ENCODE results near the gene PML.

PML gene

GRCh38 chr15:73994413-73994883, at the start of gene PML:
TSS of gene PML (plus strand) at chr15:73994716. CDS start at chr15:73994813, 97 bp downstream.
- DNase-seq, result peak; percentile 82

- no peak for DNase-seq
Measured at GRCh38 chr15:73945130-73945508, 49.4 kb upstream of the PML start.

DNA sequence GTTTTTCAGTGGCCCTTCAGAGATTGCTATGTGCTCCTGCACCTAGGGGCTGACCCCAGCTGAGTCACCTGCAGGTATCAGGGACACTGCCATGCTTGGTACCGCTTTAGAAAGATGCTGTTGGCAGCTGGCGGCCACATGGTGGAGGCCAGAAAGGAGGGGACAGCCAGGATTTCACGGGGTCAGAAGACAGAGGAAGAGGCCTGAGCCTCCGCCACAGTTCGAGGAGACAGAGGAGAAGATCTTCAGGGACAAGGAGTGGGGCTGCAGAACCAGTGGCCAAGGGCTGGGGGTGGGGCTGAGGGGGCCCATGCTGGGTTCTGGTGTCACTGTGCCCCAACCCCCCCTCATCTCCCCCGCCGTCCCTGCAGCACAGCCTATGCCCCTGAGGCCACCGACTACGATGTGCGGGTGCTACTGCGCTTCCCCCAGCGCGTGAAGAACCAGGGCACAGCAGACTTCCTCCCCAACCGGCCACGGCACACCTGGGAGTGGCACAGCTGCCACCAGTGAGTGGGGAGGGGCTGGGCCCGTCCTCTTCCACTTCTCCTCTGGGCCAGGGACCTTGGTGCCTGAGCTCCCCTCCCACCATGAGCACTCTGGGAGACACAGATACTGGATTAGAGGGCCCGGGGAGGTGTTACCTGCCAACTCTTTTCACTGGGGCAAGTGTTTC, 48.3 kb upstream of the PML start:
- no peak for DNase-seq

DNA sequence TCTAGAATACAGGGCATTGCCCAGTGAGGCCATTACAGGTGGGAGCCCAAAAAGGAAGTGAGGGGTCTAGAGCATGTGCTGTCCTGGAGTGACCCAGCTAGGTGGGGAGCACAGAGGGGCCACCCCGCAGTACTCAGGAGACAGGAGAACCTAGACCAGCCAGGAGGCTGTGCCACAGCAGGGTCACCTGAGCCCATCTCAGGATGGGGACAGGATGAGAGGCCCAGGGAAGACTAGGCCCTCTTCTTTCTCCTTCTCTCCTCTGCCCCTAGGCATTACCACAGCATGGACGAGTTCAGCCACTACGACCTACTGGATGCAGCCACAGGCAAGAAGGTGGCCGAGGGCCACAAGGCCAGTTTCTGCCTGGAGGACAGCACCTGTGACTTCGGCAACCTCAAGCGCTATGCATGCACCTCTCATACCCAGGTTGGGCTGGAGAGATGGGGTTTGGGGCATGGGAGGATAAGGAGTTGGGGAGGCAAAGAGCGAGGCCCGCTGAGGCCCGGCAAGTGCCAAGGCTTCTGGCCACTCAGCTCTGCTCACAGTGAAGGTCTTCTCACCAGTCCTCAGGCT, 47.6 kb upstream of the PML start:
- DNase-seq, result no peak

DNA sequence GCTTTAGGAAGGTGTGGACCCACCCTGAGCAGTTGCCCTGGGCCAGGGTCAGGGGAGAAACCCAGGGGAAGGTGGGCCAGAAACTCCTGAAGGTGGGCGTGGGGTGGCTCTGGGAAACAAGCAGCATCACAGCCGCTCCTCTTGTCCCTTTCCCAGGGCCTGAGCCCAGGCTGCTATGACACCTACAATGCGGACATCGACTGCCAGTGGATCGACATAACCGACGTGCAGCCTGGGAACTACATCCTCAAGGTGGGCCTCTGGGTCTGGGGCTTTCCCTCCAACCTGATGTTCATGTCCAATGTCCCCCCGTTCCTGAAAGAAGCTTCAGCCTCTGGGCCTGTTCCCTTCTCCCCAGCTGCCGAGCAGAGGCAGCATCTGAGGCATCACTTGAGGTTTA, 46.9 kb upstream of the PML start:
- DNase-seq, result no peak

DNA sequence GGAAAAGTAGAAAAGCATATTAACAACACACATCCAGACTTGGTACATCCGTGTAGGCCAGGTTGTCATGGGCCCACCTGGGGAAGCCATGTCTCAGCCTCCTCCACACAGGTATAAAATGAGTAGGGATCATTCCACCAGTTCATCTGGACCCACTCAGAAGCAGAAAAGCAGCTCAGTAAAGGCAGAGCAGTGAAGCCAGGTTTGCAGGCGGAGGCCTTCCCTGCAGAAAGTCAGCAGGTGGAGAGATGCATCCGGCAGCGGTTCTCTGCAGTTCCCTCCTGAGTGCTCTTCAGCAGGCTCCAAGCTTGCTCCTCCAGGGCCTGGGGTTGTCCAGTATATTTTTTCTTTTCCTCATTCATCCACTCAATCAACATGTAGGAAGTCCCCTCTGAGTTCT, 46.1 kb upstream of the PML start:
- no peak for DNase-seq

GRCh38 chr15:73948982-73949381, 45.5 kb upstream of the PML start:
- no peak for DNase-seq

DNA sequence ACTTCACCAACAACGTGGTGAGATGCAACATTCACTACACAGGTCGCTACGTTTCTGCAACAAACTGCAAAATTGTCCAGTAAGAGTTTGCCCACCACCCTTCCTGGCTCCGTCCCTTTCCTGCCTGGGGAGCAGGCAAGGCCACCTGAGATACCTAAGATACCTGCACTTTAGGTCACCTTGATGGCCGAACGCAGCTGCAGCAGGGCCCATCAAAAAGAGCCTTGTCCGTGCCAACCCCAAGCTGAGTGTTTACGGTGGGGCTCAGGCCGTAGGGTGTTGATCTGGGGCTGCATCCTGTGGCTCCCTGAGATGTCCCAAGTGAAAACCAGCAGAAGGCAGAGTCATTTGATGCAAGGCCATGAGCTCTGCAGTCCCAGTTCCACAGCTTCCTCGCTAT, 45.0 kb upstream of the PML start:
- no peak for DNase-seq

DNA sequence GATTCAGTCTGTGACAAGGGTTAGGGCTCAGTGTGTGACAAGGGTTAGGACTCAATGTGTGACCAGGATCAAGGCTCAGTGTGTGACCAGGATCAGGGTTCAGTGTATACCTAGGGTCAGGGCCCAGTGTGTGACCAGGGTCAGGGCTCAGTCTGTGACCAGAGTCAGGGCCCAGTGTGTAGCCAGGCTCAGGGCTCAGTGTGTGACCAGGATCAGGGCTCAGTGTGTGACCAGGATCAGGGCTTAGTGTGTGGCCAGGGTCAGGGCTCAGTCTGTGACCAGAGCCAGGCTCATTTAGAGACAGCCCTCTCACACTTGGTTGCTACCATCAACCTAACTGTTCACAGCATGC, 44.1 kb upstream of the PML start:
- DNase-seq, result no peak

DNA sequence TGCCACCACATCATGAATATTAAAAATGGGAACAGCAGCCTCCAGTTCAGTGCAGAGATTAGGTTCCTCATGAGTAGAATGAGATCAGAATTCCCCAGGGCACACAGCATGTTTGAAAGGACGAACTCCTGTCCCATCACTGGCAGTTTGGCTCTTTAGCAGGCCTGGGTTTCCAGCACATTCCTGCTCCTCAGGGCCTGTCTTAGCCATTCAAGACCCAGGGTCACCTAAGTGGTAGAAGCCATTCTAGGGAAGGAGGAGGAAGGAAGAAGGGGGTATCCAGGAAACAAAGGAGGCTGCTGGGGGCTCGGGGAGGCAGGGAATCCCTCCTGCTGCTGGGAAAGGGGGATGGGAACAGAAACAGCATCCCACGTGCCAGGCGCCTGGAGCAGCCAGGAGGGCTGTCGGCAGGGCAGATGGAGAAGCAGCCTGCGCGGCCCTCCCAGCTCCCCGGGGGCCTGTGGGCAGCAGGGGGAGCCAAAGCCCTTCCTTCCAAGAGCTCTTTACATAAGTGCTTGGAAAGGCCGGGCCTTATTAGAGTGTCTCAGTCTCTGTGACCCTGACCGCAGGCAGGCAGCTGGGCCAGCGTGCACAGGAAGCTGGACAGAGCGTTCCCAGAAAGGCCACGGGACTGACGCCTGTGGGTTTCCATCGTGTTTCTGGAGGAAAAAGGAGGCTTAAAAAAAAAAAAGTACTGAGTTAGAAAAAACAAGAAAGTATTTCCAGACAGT, 43.5 kb upstream of the PML start:
- peak; percentile 57 for DNase-seq

- DNase-seq, result no peak
Measured at GRCh38 chr15:73951601-73952000, 42.9 kb upstream of the PML start.

DNA sequence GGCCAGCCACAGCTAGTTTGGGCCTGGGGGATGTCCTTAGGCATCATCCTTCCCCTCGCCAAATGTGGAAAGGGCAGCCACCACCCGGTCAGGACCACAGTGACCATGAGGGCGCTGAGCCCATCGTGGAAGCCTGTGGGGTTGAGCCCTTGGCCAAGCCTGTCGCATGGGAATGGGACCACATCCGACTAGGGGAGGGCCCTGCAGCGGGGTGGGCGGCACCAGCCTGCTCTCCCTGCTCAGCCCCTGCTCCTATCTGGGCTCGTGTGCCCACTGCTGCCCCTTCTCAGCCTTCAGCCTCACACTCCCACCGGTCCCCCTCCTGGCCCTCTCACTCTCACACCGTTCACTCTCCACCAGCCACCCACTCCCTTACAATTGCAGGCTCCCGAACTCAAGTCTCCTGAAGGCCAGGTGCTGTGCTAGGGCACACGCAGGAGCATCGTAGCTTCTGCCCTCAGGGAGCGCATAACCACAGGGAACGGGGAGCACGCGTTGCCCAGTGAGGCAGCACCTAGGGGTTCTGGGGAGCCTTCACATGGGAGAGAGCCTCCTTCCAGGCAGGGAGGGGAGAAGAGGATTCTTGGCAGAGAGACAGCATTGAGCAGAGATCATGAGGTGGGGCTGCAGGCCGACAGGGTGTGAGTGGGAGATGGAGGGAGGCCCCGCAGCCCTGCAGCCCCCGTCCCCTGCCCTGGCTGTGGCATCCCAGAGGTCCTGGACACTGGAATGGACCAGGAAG, 42.2 kb upstream of the PML start:
- DNase-seq, result no peak

DNA sequence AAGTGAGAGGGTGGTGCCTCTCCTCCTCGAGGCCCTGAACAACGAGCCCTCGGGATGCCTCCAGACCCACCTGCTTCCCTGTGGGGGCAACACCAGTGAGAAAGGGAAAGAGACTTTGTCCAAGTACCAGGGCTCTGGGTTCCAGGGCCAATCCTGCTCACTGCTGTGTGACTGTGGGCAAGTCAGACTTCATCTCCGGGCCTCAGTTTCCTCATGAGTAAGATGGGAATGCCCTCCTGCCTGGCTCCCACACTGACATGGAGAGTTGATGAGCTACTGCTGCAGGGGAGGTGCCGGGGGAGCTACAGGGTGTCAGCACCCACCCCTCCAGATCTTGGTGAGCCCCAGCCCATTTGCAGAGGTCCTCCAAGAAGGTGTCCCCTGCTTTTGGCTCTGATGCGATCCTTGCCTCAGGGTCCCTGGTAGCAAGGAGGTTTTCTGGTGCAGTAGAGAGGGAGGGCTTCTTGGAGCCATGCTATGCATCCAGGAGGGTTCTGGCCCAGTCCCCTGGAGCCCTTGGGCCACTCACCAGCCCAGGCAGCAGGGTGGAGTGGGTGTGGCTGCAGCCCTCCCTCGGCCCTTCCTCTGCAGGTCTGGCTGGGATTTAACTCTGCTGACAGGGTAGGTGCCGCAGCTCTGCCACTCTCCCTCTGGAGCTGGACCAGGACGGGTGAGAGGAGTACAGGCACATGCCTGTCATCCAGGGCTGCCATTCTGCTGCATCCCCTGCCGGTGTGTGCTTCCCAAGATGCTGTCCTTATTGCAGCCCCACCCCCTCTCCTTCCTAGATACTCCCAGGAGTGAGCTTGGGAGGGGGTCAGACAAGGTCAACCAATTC, 41.4 kb upstream of the PML start:
- no peak for DNase-seq

GRCh38 chr15:73954188-73955145, 40.0 kb upstream of the PML start:
- DNase-seq, result no peak

DNA sequence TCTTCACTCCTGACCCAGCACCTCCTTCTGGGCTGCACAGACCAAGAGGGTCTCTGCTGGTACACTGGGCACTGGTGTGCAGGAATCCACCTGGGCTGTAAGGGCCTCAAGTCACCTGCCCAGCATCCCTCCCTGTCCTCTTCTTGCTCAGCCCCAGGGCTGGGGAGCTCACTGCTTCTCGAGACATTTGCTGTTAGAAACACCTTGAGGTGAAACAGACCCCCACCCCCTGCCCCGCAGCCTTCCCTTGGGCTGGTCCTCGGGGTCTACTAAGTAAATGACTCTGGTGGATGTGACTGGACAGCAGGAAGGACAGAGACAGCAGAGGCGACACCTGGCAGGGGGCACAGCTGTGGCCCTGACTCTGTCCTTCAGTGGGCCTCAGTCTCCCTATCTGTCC, 39.2 kb upstream of the PML start:
- no peak for DNase-seq

- no peak for DNase-seq
Measured at GRCh38 chr15:73955861-73956742, 38.4 kb upstream of the PML start.

DNA sequence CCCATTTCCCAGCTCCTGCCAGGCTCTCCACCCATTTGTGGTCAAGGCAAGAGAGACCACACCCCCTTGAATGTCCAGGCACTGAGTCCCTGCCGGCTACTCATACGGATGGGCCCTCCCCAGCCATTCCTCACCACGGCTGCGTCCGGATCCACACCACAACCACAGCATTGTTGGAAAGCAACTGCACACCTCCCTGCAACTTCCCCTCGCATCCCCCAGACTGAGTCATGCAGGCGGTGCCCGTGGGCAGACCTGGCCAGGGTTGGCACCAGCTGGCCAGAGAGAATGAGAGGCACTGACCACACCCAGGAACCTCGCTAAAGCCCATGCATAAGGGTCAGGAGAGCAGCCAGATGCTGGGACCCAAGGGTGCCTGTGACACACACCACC, 37.8 kb upstream of the PML start:
- DNase-seq, result no peak

- no peak for DNase-seq
Measured at GRCh38 chr15:73957276-73957675, 37.2 kb upstream of the PML start.

DNA sequence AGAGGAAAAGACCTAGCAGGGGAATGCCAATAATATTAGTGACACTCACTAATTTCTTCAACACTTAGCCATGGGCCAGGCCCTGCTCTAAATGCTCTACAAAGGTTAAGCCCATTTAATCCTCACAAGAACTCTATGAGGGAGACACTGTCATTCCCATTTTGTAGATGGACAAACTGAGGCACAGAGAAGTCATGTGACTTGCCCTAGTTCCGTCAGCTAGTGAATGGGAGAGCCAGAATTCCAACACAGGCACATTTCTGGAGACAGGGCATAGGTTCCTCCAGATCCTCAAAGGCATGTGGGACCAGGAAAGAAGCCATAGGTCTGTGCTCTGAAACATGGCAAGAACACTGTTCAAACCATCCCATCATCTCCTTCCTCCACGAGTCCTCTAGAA, 36.7 kb upstream of the PML start:
- no peak for DNase-seq

- DNase-seq, result peak; percentile 48
Measured at GRCh38 chr15:73959012-73959581, 35.4 kb upstream of the PML start.
